Thymus (tissue), 11 donors: Measurements from ENCODE around the gene SLC6A18. TPM values are rescaled to one million over a fixed set of nuclear protein-coding genes. Genes with fewer than 3 reads are reported as not detected.

ENCODE experiments used
- DNase-seq, 9 donors: peaks; one replicate each; pipeline ENCODE4 v3.0.0-alpha.2; 2013; ENCODE audit warnings: low spot score in 9 of 9, low read depth in 6 of 9, missing footprints in 1 of 9
- H3K27ac ChIP-seq, 2 donors: one replicate each; pipeline ENCODE4 v1.5.1; 2013; ENCODE audit warnings: control low read depth in 1 of 2, low read depth in 1 of 2, low read length in 1 of 2, mild to moderate bottlenecking in 1 of 2, moderate library complexity in 1 of 2
- H3K27me3 ChIP-seq, 2 donors: one replicate each; pipeline ENCODE4 v1.5.1; 2013; ENCODE audit warnings: low read length in 1 of 2; ENCODE audit not compliant: control insufficient read depth in 2 of 2, insufficient read depth in 1 of 2
- H3K36me3 ChIP-seq, 2 donors: one replicate each; pipeline ENCODE4 v1.5.1; 2013; ENCODE audit warnings: low read length in 1 of 2, mild to moderate bottlenecking in 1 of 2, moderate library complexity in 1 of 2; ENCODE audit not compliant: control insufficient read depth in 2 of 2, insufficient read depth in 2 of 2
- H3K4me1 ChIP-seq, 2 donors: one replicate each; pipeline ENCODE4 v1.5.1; 2013; ENCODE audit warnings: low read length in 2 of 2; ENCODE audit not compliant: control insufficient read depth in 2 of 2, insufficient read depth in 2 of 2
- H3K4me3 ChIP-seq, 2 donors: one replicate each; pipeline ENCODE4 v1.5.1; 2013; ENCODE audit warnings: low read length in 2 of 2, control low read depth in 1 of 2, mild to moderate bottlenecking in 1 of 2
- H3K9me3 ChIP-seq, 2 donors: one replicate each; pipeline ENCODE4 v1.5.1; 2013; ENCODE audit warnings: low read length in 1 of 2, mild to moderate bottlenecking in 1 of 2; ENCODE audit not compliant: control insufficient read depth in 2 of 2, insufficient read depth in 1 of 2
- WGBS: extraction: QIAGEN DNeasy Blood & Tissue Kit; methylation state at CpG from one replicate; pipeline ENCODE4 v1.1.7; 2013; 5-methylcytosine and 5-hydroxymethylcytosine counted together
- polyA plus RNA-seq: library from polyadenylated mRNA; stranded (reverse); fragments of 200-250 nt; gene quantifications from one replicate; pipeline ENCODE4 v1.2.3, GENCODE V29; 2013
- total RNA-seq: library from RNA; stranded (reverse); fragments of 120-200 nt; gene quantifications from one replicate; pipeline ENCODE4 v1.2.4, GENCODE V29; 2013
- donor health status: healthy.

The SLC6A18 gene
- total and polyA plus RNA-seq, 2 donors = 0.05 TPM; not detected in 1

- H3K27me3 ChIP-seq = peaks cover 0 to 16% of the 10 kb centered on the region in 2 donors
- H3K9me3 ChIP-seq = peaks cover 1 to 4% of the 10 kb centered on the region in 2 donors
- no peak for DNase-seq
- no peaks in the 10 kb centered on the region for H3K36me3 ChIP-seq
- 89% methylated on average over 27 of the region's 27 CpGs for WGBS
- H3K27ac ChIP-seq = no peak overlapping the region
- peaks cover 30 to 35% of the 10 kb centered on the region in 2 donors for H3K4me1 ChIP-seq
- H3K4me3 ChIP-seq = no peak overlapping the region
Observed at GRCh38 chr5:1251678-1252580, 26.7 kb downstream of the SLC6A18 start.

DNA sequence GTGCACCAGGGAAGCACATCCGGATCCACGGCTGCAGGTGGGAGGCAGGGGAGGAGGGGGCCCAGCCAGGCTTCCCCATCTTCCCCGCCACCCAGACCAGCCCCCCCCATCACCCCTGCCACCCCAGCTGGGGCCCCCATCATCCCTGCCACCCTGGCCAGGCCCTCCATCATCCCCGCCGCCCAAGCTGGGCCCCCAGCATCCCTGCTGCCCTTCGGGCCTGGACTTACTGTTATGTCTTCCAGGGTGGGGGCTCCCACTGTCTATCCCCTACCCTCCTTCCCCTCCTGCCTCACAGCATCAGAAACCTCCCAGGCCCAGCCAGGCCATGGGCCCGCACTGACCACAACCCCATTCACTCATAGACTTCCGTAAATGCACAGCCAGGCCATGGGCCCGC lies 27.5 kb downstream of the SLC6A18 start:
- DNase-seq = no peak
- Histone ChIP-seq H3K27me3 (peaks cover 0 to 9% of the 10 kb centered on the region in 2 donors), H3K4me3 (no peak overlapping the region), H3K36me3 (no peaks in the 10 kb centered on the region), H3K4me1 (peaks cover 24 to 35% of the 10 kb centered on the region in 2 donors), H3K27ac (no peak overlapping the region), H3K9me3 (peaks cover 0 to 1% of the 10 kb centered on the region in 2 donors)
- WGBS = 99% methylated on average over 9 of the region's 9 CpGs

DNA sequence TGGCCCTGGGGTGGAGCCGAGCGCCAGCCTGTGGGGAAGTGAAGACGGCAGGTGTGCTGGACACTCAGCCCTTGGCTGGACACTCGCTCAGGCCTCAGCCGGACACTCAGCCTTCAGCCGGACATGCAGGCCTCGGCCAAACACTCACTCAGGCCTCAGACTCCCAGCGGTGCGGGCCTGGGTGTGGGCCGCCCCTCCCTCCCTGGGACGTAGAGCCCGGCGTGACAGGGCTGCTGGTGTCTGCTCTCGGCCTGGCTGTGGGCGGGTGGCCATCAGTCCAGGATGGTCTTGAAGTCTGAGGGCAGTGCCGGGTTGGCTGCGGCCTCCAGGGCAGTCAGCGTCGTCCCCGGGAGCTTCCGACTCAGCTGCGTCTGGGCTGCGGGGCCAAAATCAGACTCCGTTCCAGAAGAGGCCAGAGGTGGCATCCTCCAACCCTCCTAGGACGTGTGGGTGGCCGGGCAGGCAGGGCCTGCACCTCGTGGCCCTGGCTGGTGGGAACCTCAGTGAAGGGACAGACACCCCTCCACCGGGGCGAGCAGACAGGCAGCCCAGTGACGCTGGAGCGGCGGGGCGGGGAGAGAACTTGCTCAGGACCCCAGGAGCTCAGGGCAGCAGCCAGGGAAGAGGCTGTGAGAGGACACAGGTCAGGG lies 28.4 kb downstream of the SLC6A18 start:
- WGBS = 97% methylated on average over 33 of the region's 33 CpGs
- Histone ChIP-seq H3K4me1 (peaks cover 24 to 35% of the 10 kb centered on the region in 2 donors), H3K9me3 (no peaks in the 10 kb centered on the region), H3K27me3 (peaks cover 0 to 2% of the 10 kb centered on the region in 2 donors), H3K36me3 (no peaks in the 10 kb centered on the region), H3K4me3 (no peak overlapping the region), H3K27ac (no peak overlapping the region)
- DNase-seq = no peak

DNA sequence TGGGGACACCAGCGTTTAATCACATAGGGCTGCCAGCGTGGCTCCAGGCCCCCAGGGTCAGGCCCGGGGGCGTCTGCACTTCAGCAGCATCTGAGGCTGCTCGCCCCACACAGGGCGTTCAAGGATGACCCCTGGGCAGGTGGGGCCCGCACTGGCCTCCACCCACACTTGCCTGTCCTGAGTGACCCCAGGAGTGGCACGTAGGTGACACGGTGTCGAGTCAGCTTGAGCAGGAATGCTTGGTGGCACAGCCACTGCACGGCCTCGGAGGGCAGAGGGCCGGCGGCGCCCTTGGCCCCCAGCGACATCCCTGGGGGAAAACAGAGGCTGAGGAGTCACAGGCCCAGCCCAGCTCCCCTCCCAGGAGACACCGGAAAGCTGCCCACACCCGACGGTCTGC lies 29.0 kb downstream of the SLC6A18 start:
- H3K4me3 ChIP-seq = no peak overlapping the region

GRCh38 chr5:1255081-1255561 lies 29.9 kb downstream of the SLC6A18 start:
- H3K36me3 ChIP-seq = no peaks in the 10 kb centered on the region
- WGBS = 48% methylated on average over 16 of the region's 16 CpGs
- peaks cover 0 to 3% of the 10 kb centered on the region in 2 donors for H3K9me3 ChIP-seq
- H3K4me1 ChIP-seq = peaks cover 22 to 33% of the 10 kb centered on the region in 2 donors
- H3K27me3 ChIP-seq = no peaks in the 10 kb centered on the region
- no peak overlapping the region for H3K4me3 ChIP-seq
- peak; percentile 33 to 88 (median 48) for DNase-seq
- H3K27ac ChIP-seq = peak overlapping the region; percentile 32 to 56

More for the DNA sequence above, 29.0 kb downstream of the SLC6A18 start:
- no peaks in the 10 kb centered on the region for H3K36me3 ChIP-seq
- no peaks in the 10 kb centered on the region for H3K9me3 ChIP-seq
- no peak for DNase-seq
- H3K27ac ChIP-seq = no peak overlapping the region
- H3K27me3 ChIP-seq = no peaks in the 10 kb centered on the region
- peaks cover 24 to 35% of the 10 kb centered on the region in 2 donors for H3K4me1 ChIP-seq
- WGBS = 98% methylated on average over 19 of the region's 19 CpGs

- Histone ChIP-seq H3K27me3 (no peaks in the 10 kb centered on the region), H3K4me3 (no peak overlapping the region), H3K27ac (no peak overlapping the region), H3K36me3 (peaks cover 3 to 8% of the 10 kb centered on the region in 2 donors), H3K4me1 (peaks cover 11 to 26% of the 10 kb centered on the region in 2 donors), H3K9me3 (peaks cover 3 to 16% of the 10 kb centered on the region in 2 donors)
- WGBS = 95% methylated on average over 23 of the region's 23 CpGs
- no peak for DNase-seq
Observed at GRCh38 chr5:1256776-1257175, 31.6 kb downstream of the SLC6A18 start.

DNA sequence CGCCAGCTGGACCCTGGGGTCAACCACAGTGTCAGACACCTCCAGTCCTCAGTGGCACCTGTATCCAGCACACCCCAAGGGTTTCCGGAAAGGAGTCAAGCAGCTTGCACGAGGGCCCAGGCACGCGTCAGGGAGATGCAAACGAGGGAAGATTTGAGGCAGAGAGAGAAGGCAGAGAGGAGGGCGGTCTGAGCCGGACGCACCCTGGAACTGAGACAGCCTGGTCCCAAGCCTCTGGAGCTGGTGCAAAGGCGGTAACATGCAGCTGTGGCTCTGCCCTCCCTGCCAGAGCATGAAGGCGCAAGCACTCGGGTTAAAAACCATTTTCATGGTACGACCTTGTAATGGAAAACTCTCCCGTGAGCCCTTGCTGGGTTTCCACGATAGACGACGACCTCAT lies 32.2 kb downstream of the SLC6A18 start:
- no peak overlapping the region for H3K4me3 ChIP-seq
- DNase-seq = no peak
- WGBS = 95% methylated on average over 17 of the region's 17 CpGs
- no peaks in the 10 kb centered on the region for H3K27me3 ChIP-seq
- no peak overlapping the region for H3K27ac ChIP-seq
- H3K36me3 ChIP-seq = peaks cover 8 to 9% of the 10 kb centered on the region in 2 donors
- H3K4me1 ChIP-seq = peaks cover 11 to 24% of the 10 kb centered on the region in 2 donors
- H3K9me3 ChIP-seq = peaks cover 4 to 19% of the 10 kb centered on the region in 2 donors

DNA sequence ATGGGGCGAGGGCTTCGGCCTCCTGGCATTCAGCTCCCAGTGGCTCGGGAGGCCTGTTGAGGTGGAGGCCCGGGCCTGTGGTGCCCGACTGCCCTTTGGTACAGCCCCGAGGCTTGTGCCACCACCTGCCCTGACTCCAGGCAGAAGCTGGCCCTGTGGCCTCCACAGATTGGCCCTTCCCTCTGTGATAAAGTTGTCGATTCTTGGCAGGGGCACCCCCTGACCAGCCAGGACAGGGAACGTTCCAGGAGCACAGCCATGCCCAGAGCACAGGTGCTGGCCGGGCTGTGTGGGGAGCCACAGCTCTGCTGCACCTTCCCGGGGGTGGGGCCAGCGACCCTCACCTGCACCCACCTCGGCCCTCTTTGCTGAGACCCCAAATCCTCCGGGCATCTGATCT lies 32.7 kb downstream of the SLC6A18 start:
- Histone ChIP-seq H3K9me3 (peaks cover 5 to 24% of the 10 kb centered on the region in 2 donors), H3K36me3 (peaks cover 10 to 13% of the 10 kb centered on the region in 2 donors), H3K4me1 (peaks cover 11 to 24% of the 10 kb centered on the region in 2 donors), H3K27ac (no peak overlapping the region), H3K4me3 (no peak overlapping the region), H3K27me3 (no peaks in the 10 kb centered on the region)
- WGBS = 97% methylated on average over 13 of the region's 13 CpGs
- no peak for DNase-seq
